Measurements from ENCODE around the gene BAHCC1. TPM values are rescaled to one million over a fixed set of nuclear protein-coding genes. Genes with fewer than 3 reads are reported as not detected.

The BAHCC1 gene
- total and polyA plus RNA-seq, 9 of the 15 experiments (the other 6 are each of a cell fraction or from before 2014, with no cell fraction given) = 0.14 to 26.9 (median 5.0) TPM

DNA sequence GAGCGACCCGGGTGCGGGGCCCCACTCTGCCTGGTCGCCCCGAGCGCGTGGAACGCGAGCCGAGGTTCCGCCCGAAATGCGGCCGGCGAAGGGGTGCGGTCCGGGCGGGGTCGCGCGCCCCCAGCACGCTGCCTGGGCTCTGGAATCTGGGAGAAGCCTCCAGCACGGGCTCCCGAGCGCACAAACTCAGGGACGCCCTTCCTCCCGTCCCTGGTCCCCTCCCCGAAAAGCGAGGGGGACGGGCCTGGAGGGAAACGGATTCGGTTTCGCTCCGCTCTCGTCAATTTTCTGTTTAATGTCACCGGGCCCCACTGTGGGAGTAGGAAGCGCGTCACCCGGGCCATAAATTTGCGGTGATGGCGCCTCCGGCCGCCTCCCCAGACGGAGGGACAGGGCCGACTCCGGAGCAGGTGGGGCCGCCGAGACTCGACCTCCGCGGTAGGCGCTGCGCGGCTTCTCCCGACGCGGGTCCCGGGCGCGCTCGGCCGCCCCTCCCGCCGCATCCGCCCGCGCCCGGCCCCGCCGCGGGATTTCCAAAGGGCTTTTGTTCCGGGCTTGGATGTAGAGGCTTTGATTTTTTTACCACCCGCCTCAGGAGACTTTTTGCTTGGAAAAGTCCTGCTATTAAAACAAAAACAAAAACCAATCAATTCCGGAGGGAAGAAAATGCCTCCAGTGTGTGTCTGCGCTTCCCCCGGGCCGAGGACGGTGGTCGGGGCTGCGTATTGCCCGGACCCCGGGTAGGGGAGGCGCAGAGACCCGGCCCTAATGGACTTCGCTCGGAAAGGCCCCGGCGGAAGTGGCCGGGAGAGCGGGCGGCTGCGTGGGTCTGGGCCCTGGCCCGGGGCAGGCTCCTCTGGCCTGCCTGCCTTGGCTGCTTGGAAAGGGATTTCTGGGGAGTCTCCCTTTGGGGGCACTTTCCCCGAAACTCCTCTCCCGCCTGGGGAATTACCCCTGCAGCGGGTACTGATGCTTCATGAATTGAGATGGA, 7.9 kb upstream of the BAHCC1 start (continued):
- TF ChIP-seq, protein P1, sequence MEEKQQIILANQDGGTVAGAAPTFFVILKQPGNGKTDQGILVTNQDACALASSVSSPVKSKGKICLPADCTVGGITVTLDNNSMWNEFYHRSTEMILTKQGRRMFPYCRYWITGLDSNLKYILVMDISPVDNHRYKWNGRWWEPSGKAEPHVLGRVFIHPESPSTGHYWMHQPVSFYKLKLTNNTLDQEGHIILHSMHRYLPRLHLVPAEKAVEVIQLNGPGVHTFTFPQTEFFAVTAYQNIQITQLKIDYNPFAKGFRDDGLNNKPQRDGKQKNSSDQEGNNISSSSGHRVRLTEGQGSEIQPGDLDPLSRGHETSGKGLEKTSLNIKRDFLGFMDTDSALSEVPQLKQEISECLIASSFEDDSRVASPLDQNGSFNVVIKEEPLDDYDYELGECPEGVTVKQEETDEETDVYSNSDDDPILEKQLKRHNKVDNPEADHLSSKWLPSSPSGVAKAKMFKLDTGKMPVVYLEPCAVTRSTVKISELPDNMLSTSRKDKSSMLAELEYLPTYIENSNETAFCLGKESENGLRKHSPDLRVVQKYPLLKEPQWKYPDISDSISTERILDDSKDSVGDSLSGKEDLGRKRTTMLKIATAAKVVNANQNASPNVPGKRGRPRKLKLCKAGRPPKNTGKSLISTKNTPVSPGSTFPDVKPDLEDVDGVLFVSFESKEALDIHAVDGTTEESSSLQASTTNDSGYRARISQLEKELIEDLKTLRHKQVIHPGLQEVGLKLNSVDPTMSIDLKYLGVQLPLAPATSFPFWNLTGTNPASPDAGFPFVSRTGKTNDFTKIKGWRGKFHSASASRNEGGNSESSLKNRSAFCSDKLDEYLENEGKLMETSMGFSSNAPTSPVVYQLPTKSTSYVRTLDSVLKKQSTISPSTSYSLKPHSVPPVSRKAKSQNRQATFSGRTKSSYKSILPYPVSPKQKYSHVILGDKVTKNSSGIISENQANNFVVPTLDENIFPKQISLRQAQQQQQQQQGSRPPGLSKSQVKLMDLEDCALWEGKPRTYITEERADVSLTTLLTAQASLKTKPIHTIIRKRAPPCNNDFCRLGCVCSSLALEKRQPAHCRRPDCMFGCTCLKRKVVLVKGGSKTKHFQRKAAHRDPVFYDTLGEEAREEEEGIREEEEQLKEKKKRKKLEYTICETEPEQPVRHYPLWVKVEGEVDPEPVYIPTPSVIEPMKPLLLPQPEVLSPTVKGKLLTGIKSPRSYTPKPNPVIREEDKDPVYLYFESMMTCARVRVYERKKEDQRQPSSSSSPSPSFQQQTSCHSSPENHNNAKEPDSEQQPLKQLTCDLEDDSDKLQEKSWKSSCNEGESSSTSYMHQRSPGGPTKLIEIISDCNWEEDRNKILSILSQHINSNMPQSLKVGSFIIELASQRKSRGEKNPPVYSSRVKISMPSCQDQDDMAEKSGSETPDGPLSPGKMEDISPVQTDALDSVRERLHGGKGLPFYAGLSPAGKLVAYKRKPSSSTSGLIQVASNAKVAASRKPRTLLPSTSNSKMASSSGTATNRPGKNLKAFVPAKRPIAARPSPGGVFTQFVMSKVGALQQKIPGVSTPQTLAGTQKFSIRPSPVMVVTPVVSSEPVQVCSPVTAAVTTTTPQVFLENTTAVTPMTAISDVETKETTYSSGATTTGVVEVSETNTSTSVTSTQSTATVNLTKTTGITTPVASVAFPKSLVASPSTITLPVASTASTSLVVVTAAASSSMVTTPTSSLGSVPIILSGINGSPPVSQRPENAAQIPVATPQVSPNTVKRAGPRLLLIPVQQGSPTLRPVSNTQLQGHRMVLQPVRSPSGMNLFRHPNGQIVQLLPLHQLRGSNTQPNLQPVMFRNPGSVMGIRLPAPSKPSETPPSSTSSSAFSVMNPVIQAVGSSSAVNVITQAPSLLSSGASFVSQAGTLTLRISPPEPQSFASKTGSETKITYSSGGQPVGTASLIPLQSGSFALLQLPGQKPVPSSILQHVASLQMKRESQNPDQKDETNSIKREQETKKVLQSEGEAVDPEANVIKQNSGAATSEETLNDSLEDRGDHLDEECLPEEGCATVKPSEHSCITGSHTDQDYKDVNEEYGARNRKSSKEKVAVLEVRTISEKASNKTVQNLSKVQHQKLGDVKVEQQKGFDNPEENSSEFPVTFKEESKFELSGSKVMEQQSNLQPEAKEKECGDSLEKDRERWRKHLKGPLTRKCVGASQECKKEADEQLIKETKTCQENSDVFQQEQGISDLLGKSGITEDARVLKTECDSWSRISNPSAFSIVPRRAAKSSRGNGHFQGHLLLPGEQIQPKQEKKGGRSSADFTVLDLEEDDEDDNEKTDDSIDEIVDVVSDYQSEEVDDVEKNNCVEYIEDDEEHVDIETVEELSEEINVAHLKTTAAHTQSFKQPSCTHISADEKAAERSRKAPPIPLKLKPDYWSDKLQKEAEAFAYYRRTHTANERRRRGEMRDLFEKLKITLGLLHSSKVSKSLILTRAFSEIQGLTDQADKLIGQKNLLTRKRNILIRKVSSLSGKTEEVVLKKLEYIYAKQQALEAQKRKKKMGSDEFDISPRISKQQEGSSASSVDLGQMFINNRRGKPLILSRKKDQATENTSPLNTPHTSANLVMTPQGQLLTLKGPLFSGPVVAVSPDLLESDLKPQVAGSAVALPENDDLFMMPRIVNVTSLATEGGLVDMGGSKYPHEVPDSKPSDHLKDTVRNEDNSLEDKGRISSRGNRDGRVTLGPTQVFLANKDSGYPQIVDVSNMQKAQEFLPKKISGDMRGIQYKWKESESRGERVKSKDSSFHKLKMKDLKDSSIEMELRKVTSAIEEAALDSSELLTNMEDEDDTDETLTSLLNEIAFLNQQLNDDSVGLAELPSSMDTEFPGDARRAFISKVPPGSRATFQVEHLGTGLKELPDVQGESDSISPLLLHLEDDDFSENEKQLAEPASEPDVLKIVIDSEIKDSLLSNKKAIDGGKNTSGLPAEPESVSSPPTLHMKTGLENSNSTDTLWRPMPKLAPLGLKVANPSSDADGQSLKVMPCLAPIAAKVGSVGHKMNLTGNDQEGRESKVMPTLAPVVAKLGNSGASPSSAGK (IDR thresholded peaks at IDR 0.05) = peak; percentile 63; the same call in 1 of the 2 replicates
- TF ChIP-seq, protein P2, sequence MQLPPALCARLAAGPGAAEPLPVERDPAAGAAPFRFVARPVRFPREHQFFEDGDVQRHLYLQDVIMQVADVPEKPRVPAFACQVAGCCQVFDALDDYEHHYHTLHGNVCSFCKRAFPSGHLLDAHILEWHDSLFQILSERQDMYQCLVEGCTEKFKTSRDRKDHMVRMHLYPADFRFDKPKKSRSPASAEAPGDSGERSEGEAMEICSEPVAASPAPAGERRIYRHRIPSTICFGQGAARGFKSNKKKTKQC (CRISPR knock-in tag; IDR thresholded peaks at IDR 0.05) = peak; percentile 50; the same call in 1 of the 2 replicates
- 0 out of 2 replicates have a peak, but pooled peaks have one; percentile 37 for TF ChIP-seq GATAD2B (IDR thresholded peaks at IDR 0.05; ENCODE audit: borderline replicate concordance)
- TF ChIP-seq NBN (IDR thresholded peaks at IDR 0.05; ENCODE audit: low read depth) = no peak
- no peak for TF ChIP-seq ZNF282 (CRISPR knock-in tag; IDR thresholded peaks at IDR 0.05)
- TF ChIP-seq SETDB1 (IDR thresholded peaks at IDR 0.05; ENCODE audit: low read length) = no peak
- no peak for TF ChIP-seq DNMT1 (IDR thresholded peaks at IDR 0.05)
- TF ChIP-seq THRAP3 (IDR thresholded peaks at IDR 0.05; ENCODE audit: borderline replicate concordance) = no peak
- TF ChIP-seq, protein P3, sequence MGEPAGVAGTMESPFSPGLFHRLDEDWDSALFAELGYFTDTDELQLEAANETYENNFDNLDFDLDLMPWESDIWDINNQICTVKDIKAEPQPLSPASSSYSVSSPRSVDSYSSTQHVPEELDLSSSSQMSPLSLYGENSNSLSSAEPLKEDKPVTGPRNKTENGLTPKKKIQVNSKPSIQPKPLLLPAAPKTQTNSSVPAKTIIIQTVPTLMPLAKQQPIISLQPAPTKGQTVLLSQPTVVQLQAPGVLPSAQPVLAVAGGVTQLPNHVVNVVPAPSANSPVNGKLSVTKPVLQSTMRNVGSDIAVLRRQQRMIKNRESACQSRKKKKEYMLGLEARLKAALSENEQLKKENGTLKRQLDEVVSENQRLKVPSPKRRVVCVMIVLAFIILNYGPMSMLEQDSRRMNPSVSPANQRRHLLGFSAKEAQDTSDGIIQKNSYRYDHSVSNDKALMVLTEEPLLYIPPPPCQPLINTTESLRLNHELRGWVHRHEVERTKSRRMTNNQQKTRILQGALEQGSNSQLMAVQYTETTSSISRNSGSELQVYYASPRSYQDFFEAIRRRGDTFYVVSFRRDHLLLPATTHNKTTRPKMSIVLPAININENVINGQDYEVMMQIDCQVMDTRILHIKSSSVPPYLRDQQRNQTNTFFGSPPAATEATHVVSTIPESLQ (CRISPR knock-in tag; IDR thresholded peaks at IDR 0.05) = no peak
- no peak for TF ChIP-seq XRCC4 (IDR thresholded peaks at IDR 0.05; ENCODE audit: extremely low read depth, insufficient read depth, insufficient read length)
- no peak for TF ChIP-seq ZNF583 (CRISPR knock-in tag; IDR thresholded peaks at IDR 0.05)
